ENCODE measurements around the gene GUCY2D.
"Not testable (repeated sequence)": the region's sequence is repeated elsewhere in the genome, so short reads cannot be mapped to it uniquely, and the experiment has no call there.

Gene GUCY2D

GRCh38 chr17:8020776-8021564 lies 18.6 kb downstream of the GUCY2D start:
- Histone ChIP-seq H3K4me3 (replicated peaks; ENCODE audit: low read depth, low read length) (no peak overlapping the region), H3K27me3 (replicated peaks; ENCODE audit: control insufficient read depth, insufficient read depth, low read length) (peaks cover 1% of the 10 kb centered on the region), H3K36me3 (ENCODE audit: control insufficient read depth, insufficient read depth, low read length) (no peaks in the 10 kb centered on the region)
- TF ChIP-seq CTCF (IDR thresholded peaks at IDR 0.05; ENCODE audit: insufficient read depth, low read length, poor library complexity, severe bottlenecking), result no peak
- no peak for DNase-seq (ENCODE audit: extremely low read depth, insufficient read length)

- Histone ChIP-seq H3K4me3 (replicated peaks; ENCODE audit: low read depth, low read length) (no peak overlapping the region), H3K36me3 (ENCODE audit: control insufficient read depth, insufficient read depth, low read length) (no peaks in the 10 kb centered on the region), H3K27me3 (replicated peaks; ENCODE audit: control insufficient read depth, insufficient read depth, low read length) (peaks cover 1% of the 10 kb centered on the region)
- DNase-seq (ENCODE audit: extremely low read depth, insufficient read length), result no peak
- no peak for TF ChIP-seq CTCF (IDR thresholded peaks at IDR 0.05; ENCODE audit: insufficient read depth, low read length, poor library complexity, severe bottlenecking)
Observed at GRCh38 chr17:8021565-8022359, 19.3 kb downstream of the GUCY2D start.

- no peak for DNase-seq (ENCODE audit: extremely low read depth, insufficient read length)
- H3K36me3 ChIP-seq (ENCODE audit: control insufficient read depth, insufficient read depth, low read length), result no peaks in the 10 kb centered on the region
- no peak overlapping the region for H3K4me3 ChIP-seq (replicated peaks; ENCODE audit: low read depth, low read length)
- H3K27me3 ChIP-seq (replicated peaks; ENCODE audit: control insufficient read depth, insufficient read depth, low read length), result peaks cover 2% of the 10 kb centered on the region
- no peak for TF ChIP-seq CTCF (IDR thresholded peaks at IDR 0.05; ENCODE audit: insufficient read depth, low read length, poor library complexity, severe bottlenecking)
Observed at GRCh38 chr17:8022360-8023003, 20.1 kb downstream of the GUCY2D start.

DNA sequence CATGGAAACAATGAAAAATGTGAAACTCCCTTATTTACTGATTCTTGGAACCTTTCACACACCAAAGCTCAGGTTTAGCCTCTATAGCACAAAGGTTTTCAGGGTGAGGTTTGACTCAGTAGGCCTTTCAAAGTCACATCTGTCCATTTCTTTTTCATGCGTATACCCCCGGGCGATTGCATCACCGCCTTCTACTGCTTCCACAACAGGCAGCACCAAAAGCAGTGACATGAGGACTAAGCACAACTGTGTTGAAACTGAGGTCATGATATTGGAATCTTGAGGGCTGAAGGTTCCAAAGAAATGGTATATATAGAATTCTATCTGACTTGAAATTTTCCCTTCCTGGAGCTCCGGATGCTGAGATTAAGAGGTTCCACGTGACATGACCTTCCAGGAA lies 21.7 kb downstream of the GUCY2D start:
- H3K4me3 ChIP-seq (replicated peaks; ENCODE audit: low read depth, low read length); H3K27me3 ChIP-seq (replicated peaks; ENCODE audit: control insufficient read depth, insufficient read depth, low read length); DNase-seq (ENCODE audit: extremely low read depth, insufficient read length); H3K36me3 ChIP-seq (ENCODE audit: control insufficient read depth, insufficient read depth, low read length): not testable (repeated sequence)

- no peak for TF ChIP-seq CTCF (IDR thresholded peaks at IDR 0.05; ENCODE audit: insufficient read depth, low read length, poor library complexity, severe bottlenecking)
Observed at GRCh38 chr17:8025176-8025911, 22.9 kb downstream of the GUCY2D start.

More at GRCh38 chr17:8025176-8025911, 22.9 kb downstream of the GUCY2D start:
- H3K4me3 ChIP-seq (replicated peaks; ENCODE audit: low read depth, low read length), result no peak overlapping the region
- H3K27me3 ChIP-seq (replicated peaks; ENCODE audit: control insufficient read depth, insufficient read depth, low read length), result peaks cover 3% of the 10 kb centered on the region
- DNase-seq (ENCODE audit: extremely low read depth, insufficient read length), result no peak
- H3K36me3 ChIP-seq (ENCODE audit: control insufficient read depth, insufficient read depth, low read length), result no peaks in the 10 kb centered on the region
